Upper lobe of left lung (tissue), 4 donors: ENCODE data around the gene PHPT1.

ENCODE experiments used
- CTCF ChIP-seq, 6 experiments: fragments of 450-650 bp in 4 of 6; fragments of 200-600 bp in 2 of 6; sonication (generic) in 2 of 6; IDR thresholded peaks; one replicate each; pipeline ENCODE4 v1.5.1; 2016 to 2019; ENCODE audit warnings: antibody characterized with exemption in 6 of 6
- EP300 ChIP-seq, 4 donors: sonication (generic); formaldehyde crosslinking; IDR thresholded peaks; one replicate each; pipeline ENCODE4 v1.5.1; 2017; ENCODE audit warnings: antibody characterized with exemption in 4 of 4, control low read depth in 2 of 4
- POLR2A ChIP-seq, 4 donors: fragments of 450-650 bp; IDR thresholded peaks; one replicate each; pipeline ENCODE4 v1.5.1; 2016 to 2017; ENCODE audit warnings: antibody characterized with exemption in 4 of 4, mild to moderate bottlenecking in 2 of 4
- POLR2AphosphoS5 ChIP-seq, 2 donors: sonication (generic); formaldehyde crosslinking; IDR thresholded peaks; one replicate each; pipeline ENCODE4 v1.5.1; 2017; ENCODE audit warnings: antibody characterized with exemption in 2 of 2

GRCh38 chr9:136858844-136859757, 9.9 kb downstream of the PHPT1 start:
- TF ChIP-seq CTCF (IDR thresholded peaks at IDR 0.05) = no peak
- no peak for TF ChIP-seq EP300 (IDR thresholded peaks at IDR 0.05)
- no peak for TF ChIP-seq POLR2A (IDR thresholded peaks at IDR 0.05)
- no peak for TF ChIP-seq POLR2AphosphoS5 (IDR thresholded peaks at IDR 0.05)
